ENCODE results near the gene C5orf46.
"Not testable (repeated sequence)": the region's sequence is repeated elsewhere in the genome, so short reads cannot be mapped to it uniquely, and the experiment has no call there.

Gene C5orf46

GRCh38 chr5:147906326-147907095 is at the start of gene C5orf46:
Gene C5orf46 (minus strand): TSS chr5:147906538. CDS start chr5:147906501, 37 bp downstream.
- DNase-seq: no peak

- no peak for DNase-seq
Measured at GRCh38 chr5:147954971-147955370, 48.6 kb upstream of the C5orf46 start.

- no peak for DNase-seq
Measured at GRCh38 chr5:147949711-147950573, 43.6 kb upstream of the C5orf46 start.

- DNase-seq: not testable (repeated sequence)
Measured at GRCh38 chr5:147946658-147947274, 40.4 kb upstream of the C5orf46 start.

- DNase-seq: no peak
Measured at GRCh38 chr5:147939431-147940114, 33.2 kb upstream of the C5orf46 start.

- no peak for DNase-seq
Measured at GRCh38 chr5:147935032-147935431, 28.7 kb upstream of the C5orf46 start.

- DNase-seq: no peak
Measured at GRCh38 chr5:147930769-147931168, 24.4 kb upstream of the C5orf46 start.

GRCh38 chr5:147927901-147928300 is 21.6 kb upstream of the C5orf46 start:
- no peak for DNase-seq

GRCh38 chr5:147925020-147925419 is 18.7 kb upstream of the C5orf46 start:
- no peak for DNase-seq

GRCh38 chr5:147921136-147921535 is 14.8 kb upstream of the C5orf46 start:
- no peak for DNase-seq

GRCh38 chr5:147920420-147921030 is 14.2 kb upstream of the C5orf46 start:
- DNase-seq: no peak

- DNase-seq: no peak
Measured at GRCh38 chr5:147918899-147919298, 12.6 kb upstream of the C5orf46 start.

- DNase-seq: no peak
Measured at GRCh38 chr5:147918101-147918685, 11.9 kb upstream of the C5orf46 start.

GRCh38 chr5:147913786-147914185 is 7.4 kb upstream of the C5orf46 start:
- no peak for DNase-seq

GRCh38 chr5:147912011-147912410 is 5.7 kb upstream of the C5orf46 start:
- DNase-seq: no peak

- no peak for DNase-seq
Measured at GRCh38 chr5:147911427-147911826, 5.1 kb upstream of the C5orf46 start.

GRCh38 chr5:147904110-147904509 is 2.2 kb downstream of the C5orf46 start:
- no peak for DNase-seq

GRCh38 chr5:147902609-147903115 is 3.7 kb downstream of the C5orf46 start:
- no peak for DNase-seq

- no peak for DNase-seq
Measured at GRCh38 chr5:147901599-147902039, 4.7 kb downstream of the C5orf46 start.

- DNase-seq: no peak
Measured at GRCh38 chr5:147898875-147899401, 7.4 kb downstream of the C5orf46 start.

GRCh38 chr5:147895864-147896263 is 10.5 kb downstream of the C5orf46 start:
- DNase-seq: no peak
